OCI-LY3 (cell line): Measurements from ENCODE around the gene MATCAP1.

Experiments
- H2AFZ ChIP-seq: fragments of 200-600, 300-600 bp; shearing (Covaris generic); 2 replicates; pipeline ENCODE4 v1.6.0; 2014; ENCODE audit warnings: antibody characterized with exemption, low read depth, low read length
- H3K27ac ChIP-seq: fragments of 200-600, 300-600 bp; sonication (generic); 2 replicates; pipeline ENCODE4 v1.5.1; 2014; ENCODE audit warnings: mild to moderate bottlenecking, low read length, moderate library complexity, mixed read lengths
- H3K27me3 ChIP-seq: fragments of 200-600, 300-600 bp; sonication (generic); 2 replicates; pipeline ENCODE4 v1.6.1; 2014; ENCODE audit warnings: low read depth, low read length, mixed read lengths
- H3K36me3 ChIP-seq: fragments of 200-600, 300-600 bp; sonication (generic); replicated peaks from 2 replicates; pipeline ENCODE3; 2014; ENCODE audit warnings: low read depth, low read length, mixed read lengths
- H3K4me1 ChIP-seq: fragments of 300-600, 200-600 bp; sonication (generic); 2 replicates; pipeline ENCODE4 v1.6.1; 2014; ENCODE audit warnings: low read length, mixed read lengths
- H3K4me2 ChIP-seq: fragments of 200-600, 300-600 bp; sonication (generic); 2 replicates; pipeline ENCODE4 v1.6.1; 2014; ENCODE audit warnings: low read length, mixed read lengths
- H3K4me3 ChIP-seq: fragments of 300-600, 200-600 bp; sonication (generic); 2 replicates; pipeline ENCODE4 v1.5.1; 2014; ENCODE audit warnings: antibody characterized with exemption, mild to moderate bottlenecking, low read length, moderate library complexity
- H3K79me2 ChIP-seq: fragments of 300-600, 200-600 bp; shearing (Covaris generic); 2 replicates; pipeline ENCODE4 v1.6.1; 2014; ENCODE audit warnings: mild to moderate bottlenecking, low read length, mixed read lengths
- H3K9ac ChIP-seq: fragments of 300-600, 200-600 bp; shearing (Covaris generic); 2 replicates; pipeline ENCODE4 v1.6.0; 2014; ENCODE audit warnings: mild to moderate bottlenecking, low read length, moderate library complexity
- H3K9me3 ChIP-seq: fragments of 200-600, 300-600 bp; shearing (Covaris generic); 2 replicates; pipeline ENCODE4 v1.6.1; 2014; ENCODE audit warnings: low read length, mixed read lengths; ENCODE audit not compliant: insufficient read depth
- H4K20me1 ChIP-seq: fragments of 200-600, 300-600 bp; sonication (generic); 2 replicates; pipeline ENCODE4 v1.6.1; 2016; ENCODE audit warnings: low read length, mixed read lengths; ENCODE audit not compliant: insufficient read depth
- CTCF ChIP-seq: fragments of 200-600, 300-600 bp; sonication (generic); IDR thresholded peaks from 2 replicates; pipeline ENCODE4 v1.5.1; 2014; ENCODE audit warnings: antibody characterized with exemption, low read length, low read depth
- EZH2phosphoT487 ChIP-seq: fragments of 200-600 bp; shearing (Covaris generic); IDR thresholded peaks from 2 replicates; pipeline ENCODE4 v1.6.1; 2018; ENCODE audit warnings: antibody characterized with exemption, mixed run types, low read depth

MATCAP1 gene

GRCh38 chr16:67169011-67169451 lies 14.7 kb downstream of the MATCAP1 start:
- H2AFZ ChIP-seq: no peak overlapping the region
- TF ChIP-seq EZH2phosphoT487 (no peak), CTCF (no peak)
- peak overlapping the region; percentile 90 for H3K4me2 ChIP-seq
- H3K79me2 ChIP-seq: peaks cover 10% of the 10 kb centered on the region; the same call in 1 of the 2 replicates
- no peaks in the 10 kb centered on the region for H3K9me3 ChIP-seq
- no peaks in the 10 kb centered on the region for H4K20me1 ChIP-seq
- peaks cover 63% of the 10 kb centered on the region for H3K4me1 ChIP-seq
- no peak overlapping the region; the same call in 1 of the 2 replicates for H3K9ac ChIP-seq
- H3K27ac ChIP-seq: peak overlapping the region; percentile 88; the same call in 1 of the 2 replicates
- no peaks in the 10 kb centered on the region for H3K27me3 ChIP-seq
- H3K4me3 ChIP-seq: peak overlapping the region; percentile 71; the same call in 1 of the 2 replicates
- H3K36me3 ChIP-seq: peaks cover 10% of the 10 kb centered on the region

- Histone ChIP-seq H3K9ac (peak overlapping the region; percentile 50), H3K4me2 (peak overlapping the region; percentile 61), H2AFZ (no peak overlapping the region), H4K20me1 (no peaks in the 10 kb centered on the region), H3K9me3 (no peaks in the 10 kb centered on the region), H3K27me3 (no peaks in the 10 kb centered on the region), H3K27ac (peak overlapping the region; percentile 45), H3K4me1 (peaks cover 58% of the 10 kb centered on the region), H3K36me3 (peaks cover 10% of the 10 kb centered on the region), H3K79me2 (peaks cover 10% of the 10 kb centered on the region; the same call in 1 of the 2 replicates), H3K4me3 (peak overlapping the region; percentile 50)
- TF ChIP-seq EZH2phosphoT487 (no peak), CTCF (no peak)
Observed at GRCh38 chr16:67167588-67167987, 16.2 kb downstream of the MATCAP1 start.

GRCh38 chr16:67166598-67167168 lies 17.1 kb downstream of the MATCAP1 start:
- Histone ChIP-seq H3K27me3 (no peaks in the 10 kb centered on the region), H3K4me2 (peak overlapping the region; percentile 61), H3K79me2 (peaks cover 7% of the 10 kb centered on the region; the same call in 1 of the 2 replicates), H3K9ac (peak overlapping the region; percentile 50), H3K4me1 (peaks cover 52% of the 10 kb centered on the region), H3K9me3 (no peaks in the 10 kb centered on the region), H2AFZ (no peak overlapping the region), H3K27ac (peak overlapping the region; percentile 45), H3K4me3 (peak overlapping the region; percentile 50), H4K20me1 (no peaks in the 10 kb centered on the region), H3K36me3 (peaks cover 11% of the 10 kb centered on the region)
- no peak for TF ChIP-seq EZH2phosphoT487
- no peak for TF ChIP-seq CTCF

GRCh38 chr16:67166110-67166547 lies 17.6 kb downstream of the MATCAP1 start:
- Histone ChIP-seq H3K4me1 (peaks cover 46% of the 10 kb centered on the region), H4K20me1 (no peaks in the 10 kb centered on the region), H3K9me3 (no peaks in the 10 kb centered on the region), H3K9ac (peak overlapping the region; percentile 50; the same call in 1 of the 2 replicates), H3K36me3 (peaks cover 6% of the 10 kb centered on the region), H3K27me3 (no peaks in the 10 kb centered on the region), H2AFZ (no peak overlapping the region), H3K4me3 (peak overlapping the region; percentile 50; the same call in 1 of the 2 replicates), H3K4me2 (peak overlapping the region; percentile 61), H3K27ac (peak overlapping the region; percentile 45), H3K79me2 (0 out of 2 replicates have a peak, but pooled peaks cover 1% of the 10 kb centered on the region)
- TF ChIP-seq EZH2phosphoT487 (no peak), CTCF (no peak)
